ENCODE measurements around the gene FILIP1L.
"Not testable (repeated sequence)": the region's sequence is repeated elsewhere in the genome, so short reads cannot be mapped to it uniquely, and the experiment has no call there.

The FILIP1L gene

GRCh38 chr3:100096866-100097265 is 17.4 kb downstream of the FILIP1L start:
- DNase-seq: no peak

- DNase-seq: not testable (repeated sequence)
Measured at GRCh38 chr3:100096286-100096685, 18.0 kb downstream of the FILIP1L start.

- no peak for DNase-seq
Measured at GRCh38 chr3:100093831-100094230, 20.5 kb downstream of the FILIP1L start.

GRCh38 chr3:100090669-100091005 is 23.7 kb downstream of the FILIP1L start:
- DNase-seq: no peak

- DNase-seq: no peak
Measured at GRCh38 chr3:100089812-100090668, 24.3 kb downstream of the FILIP1L start.

GRCh38 chr3:100088735-100089368 is 25.4 kb downstream of the FILIP1L start:
- no peak for DNase-seq

- no peak for DNase-seq
Measured at GRCh38 chr3:100087198-100087597, 27.1 kb downstream of the FILIP1L start.

GRCh38 chr3:100086401-100086800 is 27.9 kb downstream of the FILIP1L start:
- DNase-seq: no peak

GRCh38 chr3:100084100-100084806 is 30.0 kb downstream of the FILIP1L start:
- DNase-seq: no peak

- DNase-seq: no peak
Measured at GRCh38 chr3:100083209-100083608, 31.1 kb downstream of the FILIP1L start.

- no peak for DNase-seq
Measured at GRCh38 chr3:100082714-100083113, 31.6 kb downstream of the FILIP1L start.

GRCh38 chr3:100081986-100082692 is 32.2 kb downstream of the FILIP1L start:
- DNase-seq: no peak

GRCh38 chr3:100081311-100081710 is 33.0 kb downstream of the FILIP1L start:
- no peak for DNase-seq

GRCh38 chr3:100080573-100080972 is 33.7 kb downstream of the FILIP1L start:
- DNase-seq: no peak

GRCh38 chr3:100079328-100079727 is 35.0 kb downstream of the FILIP1L start:
- DNase-seq: no peak

GRCh38 chr3:100076731-100077529 is 37.4 kb downstream of the FILIP1L start:
- DNase-seq: no peak

GRCh38 chr3:100075851-100076730 is 38.2 kb downstream of the FILIP1L start:
- no peak for DNase-seq

GRCh38 chr3:100075196-100075595 is 39.1 kb downstream of the FILIP1L start:
- DNase-seq: no peak

- DNase-seq: no peak
Measured at GRCh38 chr3:100073714-100074307, 40.5 kb downstream of the FILIP1L start.

- no peak for DNase-seq
Measured at GRCh38 chr3:100073049-100073713, 41.1 kb downstream of the FILIP1L start.

Measured in NCI-H2081 treated with DMSO at 0.1 percent for 48 hours (cell line).